ENCODE measurements around the gene CPNE4. TPM values are rescaled to one million over a fixed set of nuclear protein-coding genes. Genes with fewer than 3 reads are reported as not detected.

CPNE4 gene
- total and polyA plus RNA-seq, 10 donors, result 0.03 to 3.1 (median 0.91) TPM; not detected in 2

- Histone ChIP-seq H3K27me3 (replicated peaks in 1 of 7) (no peaks in the 10 kb centered on the region), H3K36me3 (no peaks in the 10 kb centered on the region), H3K9me3 (peaks cover 0 to 3% (median 0%) of the 10 kb centered on the region in 8 donors), H3K4me1 (no peaks in the 10 kb centered on the region), H3K27ac (no peak overlapping the region), H3K4me3 (no peak overlapping the region)
- DNase-seq, result no peak
- WGBS, 5 donors, result 70 to 76% (median 76%) methylated on average over 1 of the region's 1 CpG
- intact Hi-C loops (cut with DNase I; ENCODE audit: low total_unique reads), result no loop called here
- TF ChIP-seq POLR2A (IDR thresholded peaks at IDR 0.05), result no peak
- TF ChIP-seq, protein P1, sequence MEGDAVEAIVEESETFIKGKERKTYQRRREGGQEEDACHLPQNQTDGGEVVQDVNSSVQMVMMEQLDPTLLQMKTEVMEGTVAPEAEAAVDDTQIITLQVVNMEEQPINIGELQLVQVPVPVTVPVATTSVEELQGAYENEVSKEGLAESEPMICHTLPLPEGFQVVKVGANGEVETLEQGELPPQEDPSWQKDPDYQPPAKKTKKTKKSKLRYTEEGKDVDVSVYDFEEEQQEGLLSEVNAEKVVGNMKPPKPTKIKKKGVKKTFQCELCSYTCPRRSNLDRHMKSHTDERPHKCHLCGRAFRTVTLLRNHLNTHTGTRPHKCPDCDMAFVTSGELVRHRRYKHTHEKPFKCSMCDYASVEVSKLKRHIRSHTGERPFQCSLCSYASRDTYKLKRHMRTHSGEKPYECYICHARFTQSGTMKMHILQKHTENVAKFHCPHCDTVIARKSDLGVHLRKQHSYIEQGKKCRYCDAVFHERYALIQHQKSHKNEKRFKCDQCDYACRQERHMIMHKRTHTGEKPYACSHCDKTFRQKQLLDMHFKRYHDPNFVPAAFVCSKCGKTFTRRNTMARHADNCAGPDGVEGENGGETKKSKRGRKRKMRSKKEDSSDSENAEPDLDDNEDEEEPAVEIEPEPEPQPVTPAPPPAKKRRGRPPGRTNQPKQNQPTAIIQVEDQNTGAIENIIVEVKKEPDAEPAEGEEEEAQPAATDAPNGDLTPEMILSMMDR (IDR thresholded peaks at IDR 0.05 in 8 of 11, conservative IDR thresholded peaks at IDR 0.05 in 3 of 11), result no peak
- no peak for TF ChIP-seq POLR2AphosphoS5 (IDR thresholded peaks at IDR 0.05)
These were observed 252.1 kb downstream of the CPNE4 start for GRCh38 chr3:131782751-131783150.

DNA sequence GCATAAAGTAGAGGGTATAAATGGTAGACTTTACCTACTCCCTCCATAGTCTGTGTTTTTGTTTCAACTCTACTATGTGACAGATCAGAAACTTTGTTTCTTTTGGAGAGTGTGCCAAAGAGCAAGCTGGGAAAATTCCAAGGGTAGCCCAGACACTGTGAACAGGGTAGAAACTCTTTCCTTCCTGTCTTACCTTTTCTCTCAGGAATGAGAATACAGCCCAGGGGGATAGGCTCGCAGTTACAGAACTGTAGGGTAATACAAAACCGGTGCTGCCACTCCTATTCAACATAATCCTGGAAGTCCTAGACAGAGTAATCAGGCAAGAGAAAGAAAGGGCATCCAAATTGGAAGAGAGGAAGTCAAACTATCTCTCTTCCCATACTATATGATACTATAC is 256.3 kb downstream of the CPNE4 start:
- TF ChIP-seq POLR2AphosphoS5 (IDR thresholded peaks at IDR 0.05) (no peak), POLR2A (IDR thresholded peaks at IDR 0.05) (no peak)
- TF ChIP-seq, protein P1 (IDR thresholded peaks at IDR 0.05 in 8 of 11, conservative IDR thresholded peaks at IDR 0.05 in 3 of 11), result no peak
- 81 to 92% (median 87%) methylated on average over 2 of the region's 2 CpGs for WGBS, 5 donors
- no peaks in the 10 kb centered on the region for H3K36me3 ChIP-seq
- intact Hi-C loops (cut with DNase I; ENCODE audit: low total_unique reads), result no loop called here
- no peaks in the 10 kb centered on the region for H3K27me3 ChIP-seq (replicated peaks in 1 of 7)
- no peak overlapping the region for H3K4me3 ChIP-seq
- H3K27ac ChIP-seq, result no peak overlapping the region
- no peak for DNase-seq
- H3K9me3 ChIP-seq, result peaks cover 0 to 8% (median 0%) of the 10 kb centered on the region in 8 donors
- H3K4me1 ChIP-seq, result no peaks in the 10 kb centered on the region

DNA sequence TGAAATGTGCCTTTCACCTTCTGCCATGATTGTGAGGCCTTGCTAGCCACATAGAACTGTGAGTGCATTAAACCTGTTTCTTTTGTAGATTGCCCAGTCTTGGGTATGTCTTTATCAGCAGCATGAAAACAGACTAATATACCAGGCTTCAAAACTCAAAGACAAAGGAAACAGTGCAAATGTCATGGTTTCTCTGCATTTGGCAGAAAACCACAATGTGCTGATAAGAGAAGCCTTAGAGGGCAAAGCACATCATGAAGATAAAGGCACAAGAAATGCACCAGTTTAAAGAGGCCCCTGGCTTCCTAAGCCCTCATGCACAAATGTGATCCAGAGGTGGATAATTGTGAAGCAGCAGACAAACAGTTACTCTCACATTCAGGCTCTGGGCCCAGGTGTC is 259.2 kb downstream of the CPNE4 start:
- no peaks in the 10 kb centered on the region for H3K27me3 ChIP-seq (replicated peaks in 1 of 7)
- no peak overlapping the region for H3K27ac ChIP-seq
- H3K4me1 ChIP-seq, result no peaks in the 10 kb centered on the region
- no peak for DNase-seq
- intact Hi-C loops (cut with DNase I; ENCODE audit: low total_unique reads), result no loop called here
- TF ChIP-seq POLR2A (IDR thresholded peaks at IDR 0.05) (no peak), POLR2AphosphoS5 (IDR thresholded peaks at IDR 0.05) (no peak)
- TF ChIP-seq, protein P1 (IDR thresholded peaks at IDR 0.05 in 8 of 11, conservative IDR thresholded peaks at IDR 0.05 in 3 of 11), result no peak
- H3K9me3 ChIP-seq, result peaks cover 0 to 8% (median 0%) of the 10 kb centered on the region in 8 donors
- H3K36me3 ChIP-seq, result no peaks in the 10 kb centered on the region
- H3K4me3 ChIP-seq, result no peak overlapping the region

GRCh38 chr3:131772269-131773026 is 262.4 kb downstream of the CPNE4 start:
- TF ChIP-seq, protein P1 (IDR thresholded peaks at IDR 0.05 in 8 of 11, conservative IDR thresholded peaks at IDR 0.05 in 3 of 11), result no peak
- no peak for TF ChIP-seq POLR2A (IDR thresholded peaks at IDR 0.05)
- no peak for TF ChIP-seq POLR2AphosphoS5 (IDR thresholded peaks at IDR 0.05)
- Histone ChIP-seq H3K36me3 (no peaks in the 10 kb centered on the region), H3K27me3 (replicated peaks in 1 of 7) (no peaks in the 10 kb centered on the region), H3K4me1 (no peaks in the 10 kb centered on the region), H3K4me3 (no peak overlapping the region), H3K9me3 (peaks cover 0 to 8% (median 0%) of the 10 kb centered on the region in 8 donors), H3K27ac (no peak overlapping the region)
- DNase-seq, result no peak
- intact Hi-C loops (cut with DNase I; ENCODE audit: low total_unique reads), result no loop called here
- WGBS, 5 donors, result 69 to 80% (median 77%) methylated on average over 4 of the region's 4 CpGs
